GM04503 (cell line): ENCODE data around the gene CDH4.

Experiments used
- DNase-seq: peaks from one replicate; pipeline ENCODE4 v3.0.0-alpha.2; 2012; ENCODE audit warnings: low read depth

Gene CDH4

GRCh38 chr20:61284752-61285151 lies 32.7 kb downstream of the CDH4 start:
- no peak for DNase-seq

GRCh38 chr20:61285152-61285645 lies 33.1 kb downstream of the CDH4 start:
- no peak for DNase-seq

GRCh38 chr20:61285691-61286090 lies 33.6 kb downstream of the CDH4 start:
- no peak for DNase-seq

GRCh38 chr20:61287583-61288275 lies 35.7 kb downstream of the CDH4 start:
- no peak for DNase-seq

- no peak for DNase-seq
Measured at GRCh38 chr20:61288331-61288784, 36.3 kb downstream of the CDH4 start.

- DNase-seq, result no peak
Measured at GRCh38 chr20:61289166-61289565, 37.1 kb downstream of the CDH4 start.

- no peak for DNase-seq
Measured at GRCh38 chr20:61290721-61291120, 38.7 kb downstream of the CDH4 start.

- no peak for DNase-seq
Measured at GRCh38 chr20:61291166-61291829, 39.2 kb downstream of the CDH4 start.

GRCh38 chr20:61292391-61292790 lies 40.3 kb downstream of the CDH4 start:
- DNase-seq, result no peak

- DNase-seq, result no peak
Measured at GRCh38 chr20:61292821-61293612, 41.0 kb downstream of the CDH4 start.

GRCh38 chr20:61293951-61294350 lies 41.9 kb downstream of the CDH4 start:
- no peak for DNase-seq

GRCh38 chr20:61295249-61295648 lies 43.2 kb downstream of the CDH4 start:
- no peak for DNase-seq

GRCh38 chr20:61295682-61296628 lies 43.9 kb downstream of the CDH4 start:
- DNase-seq, result no peak

- DNase-seq, result no peak
Measured at GRCh38 chr20:61296629-61297019, 44.6 kb downstream of the CDH4 start.

GRCh38 chr20:61297491-61297890 lies 45.4 kb downstream of the CDH4 start:
- DNase-seq, result no peak

GRCh38 chr20:61297986-61298385 lies 45.9 kb downstream of the CDH4 start:
- no peak for DNase-seq

GRCh38 chr20:61298661-61299060 lies 46.6 kb downstream of the CDH4 start:
- no peak for DNase-seq

- DNase-seq, result no peak
Measured at GRCh38 chr20:61299104-61299503, 47.0 kb downstream of the CDH4 start.

- DNase-seq, result no peak
Measured at GRCh38 chr20:61299618-61300017, 47.6 kb downstream of the CDH4 start.

GRCh38 chr20:61300293-61300692 lies 48.2 kb downstream of the CDH4 start:
- no peak for DNase-seq

GRCh38 chr20:61300709-61301108 lies 48.6 kb downstream of the CDH4 start:
- DNase-seq, result no peak
